HG03108 (cell line): ENCODE results near the gene USF3.
"Not testable (repeated sequence)": the region's sequence is repeated elsewhere in the genome, so short reads cannot be mapped to it uniquely, and the experiment has no call there.

Source experiments
- ATAC-seq: cut with Tn5 transposase; IDR thresholded peaks from one replicate; pipeline ENCODE4 v1.9.1; 2021; ENCODE audit warnings: moderate library complexity; ENCODE audit not compliant: unreplicated experiment

USF3 gene

DNA sequence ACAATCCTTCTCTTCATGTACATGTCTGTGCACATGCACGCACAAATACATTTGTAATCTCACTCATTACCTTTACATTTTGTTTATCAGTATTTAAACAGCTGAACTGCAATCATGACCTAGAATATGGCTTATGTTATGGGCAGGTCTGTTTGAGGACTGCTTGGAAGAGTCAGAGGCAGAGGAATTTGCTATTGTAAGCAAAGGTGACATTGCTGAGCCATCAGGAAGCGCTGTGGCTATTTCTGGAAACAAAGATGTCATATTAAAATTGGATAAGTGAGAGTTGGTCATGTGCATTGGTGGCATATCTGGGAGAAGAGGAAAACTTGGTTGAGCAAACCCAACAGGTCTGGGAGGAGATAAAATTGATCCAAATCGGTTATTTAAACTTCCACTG is 41.6 kb downstream of the USF3 start:
- ATAC-seq: no peak

DNA sequence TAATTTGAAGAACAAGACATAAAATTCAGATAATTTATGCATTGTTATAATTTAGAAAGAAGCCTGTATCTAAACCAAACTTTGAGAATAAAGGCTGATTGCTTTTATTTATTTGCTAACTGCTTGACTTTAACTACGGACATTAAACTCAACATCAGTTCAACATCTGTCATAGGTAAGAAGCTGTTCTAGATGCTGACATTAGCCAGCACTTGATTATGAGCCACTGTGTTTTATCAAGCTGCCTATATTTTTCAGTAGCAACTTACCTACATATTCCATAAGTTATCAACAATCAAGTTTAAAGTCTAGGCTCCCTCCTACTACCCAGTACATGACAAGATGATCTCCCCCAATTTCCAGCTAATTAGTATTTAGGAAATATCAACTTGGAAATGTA is 42.1 kb downstream of the USF3 start:
- ATAC-seq: no peak

DNA sequence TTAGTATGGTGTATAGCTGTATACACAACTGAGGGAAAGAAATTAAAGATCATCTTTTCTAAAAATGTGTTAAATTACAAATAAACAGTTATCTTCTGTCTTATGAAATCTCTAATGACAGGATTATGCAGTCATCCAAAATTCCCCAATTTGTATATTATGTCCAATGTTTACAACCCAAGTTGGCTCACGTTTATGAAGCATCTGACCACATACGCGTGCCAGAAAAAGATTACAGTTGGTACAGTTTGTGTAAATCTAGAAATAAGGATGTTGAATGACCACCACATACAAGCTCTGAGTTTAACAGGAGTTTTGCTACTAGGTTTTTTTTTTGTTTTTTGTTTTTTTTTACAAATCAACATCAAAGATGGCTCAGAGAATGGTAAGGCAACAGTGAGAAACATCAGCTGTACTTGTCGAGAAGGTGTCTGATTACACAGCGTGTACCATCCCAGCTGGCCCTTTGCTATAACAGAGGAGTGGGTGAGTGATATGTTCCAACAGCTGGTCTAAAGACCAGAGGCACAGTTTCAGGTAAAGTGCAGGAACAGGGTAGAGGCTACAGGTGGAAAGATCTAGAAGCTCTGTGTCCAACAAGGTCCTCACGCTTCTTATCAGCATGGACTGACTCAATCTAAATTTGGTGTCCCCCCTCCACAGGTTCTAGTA is 47.1 kb downstream of the USF3 start:
- ATAC-seq: no peak

DNA sequence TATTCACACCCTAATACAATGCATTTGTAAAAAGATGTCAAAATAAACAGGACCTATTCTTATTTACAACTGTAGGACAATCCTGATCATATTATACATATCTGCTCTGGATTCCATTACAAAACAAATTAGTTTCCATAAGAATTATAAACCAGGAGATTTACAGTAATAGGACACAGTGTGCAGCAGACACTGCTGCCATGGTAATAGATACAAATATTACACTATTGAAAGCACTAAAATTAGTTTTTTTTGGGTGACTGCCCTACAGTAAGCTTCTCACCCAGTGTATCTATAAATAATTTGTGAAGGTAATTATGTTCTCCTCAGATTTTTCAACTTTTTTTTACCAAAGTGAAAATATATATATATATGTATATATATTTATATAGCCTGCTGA is 47.9 kb downstream of the USF3 start:
- no peak for ATAC-seq

DNA sequence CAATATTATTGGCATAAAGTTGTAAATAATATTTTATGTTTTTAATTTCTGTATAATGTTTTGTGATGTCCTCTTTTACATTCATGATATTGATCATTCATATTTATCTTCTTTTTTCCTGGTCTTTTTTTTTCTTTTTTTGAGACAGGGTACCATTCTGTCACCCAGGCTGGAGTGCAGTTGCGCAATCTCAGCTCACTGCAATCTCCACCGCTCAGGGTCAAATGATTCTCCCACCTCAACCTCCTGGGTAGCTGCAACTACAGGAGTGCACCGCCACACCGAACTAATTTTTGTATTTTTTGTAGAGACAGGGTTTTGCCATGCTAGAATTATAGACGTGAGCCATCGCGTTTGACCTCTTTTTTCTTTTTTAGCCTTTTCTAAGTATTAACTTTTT is 52.9 kb downstream of the USF3 start:
- no peak for ATAC-seq

DNA sequence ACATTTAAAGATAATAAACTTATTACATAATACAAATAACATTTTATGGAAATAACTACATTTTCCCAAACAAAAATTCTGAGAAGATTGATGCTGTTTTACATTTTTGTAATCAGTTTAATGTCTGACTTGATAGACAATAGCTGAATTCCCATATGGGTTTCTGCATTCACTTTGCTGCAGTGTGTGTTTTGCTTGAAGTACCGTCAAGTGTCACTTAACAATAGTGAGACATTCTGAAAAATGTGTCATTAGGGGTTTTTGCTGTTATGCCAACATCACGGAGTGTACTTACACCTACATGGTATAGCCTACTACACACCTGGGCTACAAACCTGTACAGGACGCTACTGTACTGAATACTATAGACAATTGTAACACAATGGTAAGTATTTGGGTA is 57.5 kb downstream of the USF3 start:
- no peak for ATAC-seq

DNA sequence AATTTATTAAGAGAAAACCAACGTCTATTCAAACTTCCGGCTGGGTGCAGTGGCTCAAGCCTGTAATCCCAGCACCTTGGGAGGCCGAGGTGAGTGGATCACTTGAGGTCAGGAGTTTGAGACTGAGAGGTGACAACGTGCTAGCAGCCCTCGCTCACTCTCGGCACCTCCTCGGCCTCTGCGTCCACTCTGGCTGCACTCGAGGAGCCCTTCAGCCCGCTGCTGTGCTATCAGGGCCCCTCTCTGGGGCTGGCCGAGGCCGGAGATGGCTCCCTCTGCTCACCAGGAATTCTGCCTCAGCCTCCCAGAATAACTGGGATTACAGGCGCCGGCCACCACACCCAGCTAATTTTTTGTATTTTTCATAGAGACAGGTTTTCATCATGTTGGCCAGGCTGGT is 58.7 kb downstream of the USF3 start:
- ATAC-seq: no peak

DNA sequence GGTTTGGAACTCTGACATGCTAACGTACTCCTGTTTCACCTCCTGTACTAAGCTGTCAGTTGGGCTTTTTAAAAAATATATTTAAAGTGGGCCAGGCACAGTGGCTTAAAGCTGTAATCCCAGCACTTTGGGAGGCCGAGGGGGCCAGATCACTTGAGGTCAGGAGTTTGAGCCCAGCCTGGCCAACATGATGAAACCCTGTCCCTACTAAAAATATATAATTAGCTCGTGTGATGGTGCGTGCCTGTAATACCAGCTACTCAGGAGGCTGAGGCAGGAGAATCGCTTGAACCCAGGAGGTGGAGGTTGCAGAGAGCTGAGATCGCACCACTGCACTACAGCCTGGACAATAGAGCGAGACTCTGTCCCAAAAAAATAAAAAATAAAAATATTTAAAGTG is 60.4 kb downstream of the USF3 start:
- ATAC-seq: not testable (repeated sequence)

DNA sequence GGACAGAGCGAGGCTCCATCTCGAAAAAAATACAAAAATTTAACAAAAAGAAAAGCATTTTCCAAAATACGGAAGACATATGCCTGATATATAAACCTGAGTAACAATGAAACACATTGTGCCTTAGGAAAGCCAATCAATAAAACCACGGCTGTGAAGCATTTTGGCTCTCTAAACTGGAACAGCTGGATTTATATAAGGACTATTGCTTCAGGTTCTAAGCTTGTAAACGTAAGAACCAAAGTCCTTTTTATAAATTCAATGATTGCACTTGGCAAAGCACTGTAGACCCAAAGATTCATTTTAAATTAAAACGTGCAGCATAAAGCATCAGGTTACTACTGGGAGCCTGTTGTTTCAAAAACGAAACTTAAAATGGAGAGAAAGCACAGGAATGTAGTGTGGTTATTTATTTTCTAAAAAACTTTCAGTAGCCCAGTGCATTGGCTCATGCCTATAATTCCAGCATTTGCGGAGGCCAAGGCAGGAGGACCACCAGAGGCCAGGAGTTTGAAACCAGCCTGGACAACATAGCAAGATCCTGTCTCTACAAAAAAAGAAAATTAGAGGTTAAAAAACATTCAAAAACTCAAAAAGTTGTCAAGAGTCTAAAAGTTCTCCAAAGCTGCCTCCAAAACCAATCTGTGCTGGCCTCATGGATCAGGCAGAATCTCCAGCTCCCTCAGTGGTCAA is 61.5 kb downstream of the USF3 start:
- ATAC-seq: no peak

DNA sequence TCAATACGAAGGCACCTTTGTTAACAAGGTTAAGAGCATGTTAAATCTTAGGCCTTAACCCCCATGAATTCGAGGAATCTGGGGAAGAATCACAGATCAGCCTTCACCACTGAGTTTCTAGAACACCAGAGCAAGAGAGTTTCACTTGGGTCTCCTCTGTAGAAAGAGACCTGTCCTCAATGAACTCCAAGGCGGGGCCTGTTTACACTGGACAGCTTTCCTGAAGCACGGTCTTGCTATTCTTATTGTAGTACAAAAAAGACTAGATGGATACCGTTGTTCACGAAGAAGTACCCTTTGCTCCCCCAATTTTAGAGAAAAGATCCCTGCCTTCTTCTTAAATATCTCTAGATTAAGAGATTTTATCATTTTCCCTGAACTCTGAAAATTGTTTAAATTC is 64.9 kb downstream of the USF3 start:
- ATAC-seq: no peak

DNA sequence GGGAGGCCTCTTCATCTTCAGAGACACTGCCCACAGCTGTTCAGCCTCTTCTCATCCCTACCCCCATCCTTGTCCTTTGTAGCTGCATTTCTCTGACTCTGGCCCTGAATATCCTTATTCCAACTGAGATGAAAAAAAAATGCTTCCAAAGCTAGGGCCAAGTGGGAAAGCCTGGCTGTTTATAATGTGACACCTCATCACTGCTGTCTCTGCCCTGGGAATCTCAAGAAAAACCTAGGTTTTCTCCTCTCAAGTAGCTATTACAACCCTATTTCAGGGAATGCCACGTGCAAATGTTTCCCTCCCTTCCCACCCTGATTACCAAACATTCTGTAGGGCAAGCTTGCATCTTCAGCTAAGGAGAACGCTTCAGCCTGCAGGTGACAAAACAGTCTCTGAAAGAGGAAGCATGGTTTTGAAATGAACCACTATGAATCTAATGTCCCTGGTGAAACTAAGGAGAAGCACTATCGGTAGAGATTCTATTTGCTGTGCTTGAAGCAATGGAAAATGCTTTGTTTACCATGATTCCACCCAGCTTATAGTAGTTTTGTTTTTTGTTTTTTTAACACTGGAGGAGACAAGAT is 65.4 kb downstream of the USF3 start:
- ATAC-seq: no peak

DNA sequence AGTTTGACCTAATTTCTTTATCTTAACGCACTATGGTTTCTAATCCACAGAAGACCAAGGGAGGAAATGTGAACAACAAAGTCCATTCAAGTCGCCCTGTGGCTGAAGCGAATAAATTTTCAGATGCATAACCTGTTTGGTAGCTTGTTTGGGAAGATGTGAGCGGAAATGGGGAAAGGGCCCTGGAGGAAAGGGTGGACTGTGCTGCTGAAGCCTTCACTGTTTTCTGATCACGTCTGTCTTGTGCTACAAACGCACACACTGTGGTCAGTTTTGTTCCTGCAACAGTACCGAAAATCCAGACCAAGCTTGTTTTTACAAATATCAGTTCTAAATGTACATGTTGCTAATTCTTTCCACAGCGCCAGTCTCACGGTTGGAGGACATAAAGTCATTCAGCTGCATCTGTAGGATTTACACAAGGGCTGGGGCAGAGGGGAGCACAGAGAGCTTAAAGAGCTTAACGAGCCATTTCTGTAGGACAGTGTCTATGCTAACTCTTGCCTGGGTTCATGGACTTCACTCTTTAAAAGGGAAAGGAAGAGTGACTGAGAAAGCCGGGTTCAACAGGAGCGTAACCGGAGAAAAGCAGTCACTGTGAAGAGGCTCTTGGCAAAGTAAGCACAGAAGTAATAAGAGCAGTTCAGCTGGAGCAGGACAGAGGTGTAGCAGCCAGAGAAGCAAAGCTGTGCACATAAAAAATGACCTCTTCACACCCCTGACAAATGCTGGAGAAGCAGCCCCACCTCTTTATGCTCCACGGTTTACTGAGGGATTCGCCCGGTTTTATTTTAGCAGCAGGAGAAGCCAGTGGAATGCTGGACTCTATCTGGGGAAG is 66.6 kb downstream of the USF3 start:
- ATAC-seq: no peak

DNA sequence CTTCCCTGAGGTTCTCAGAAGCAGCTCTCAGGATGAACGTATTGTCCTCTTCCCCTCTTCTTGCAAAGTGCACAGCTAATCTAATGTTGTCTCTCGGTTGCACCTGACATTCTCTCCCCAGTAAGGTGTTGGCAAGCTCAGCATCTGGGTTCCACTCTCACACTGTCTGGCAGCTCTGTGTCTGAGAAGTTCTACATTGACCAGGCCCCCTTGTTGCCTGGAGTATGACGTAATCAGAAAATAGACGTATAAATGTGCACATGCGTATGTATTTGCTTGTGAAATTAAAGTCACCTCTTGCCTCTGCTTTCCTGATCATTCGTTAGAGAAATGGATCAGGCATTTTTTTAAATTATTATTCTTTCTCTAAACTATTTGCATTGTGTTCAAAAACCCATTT is 67.7 kb downstream of the USF3 start:
- ATAC-seq: no peak

DNA sequence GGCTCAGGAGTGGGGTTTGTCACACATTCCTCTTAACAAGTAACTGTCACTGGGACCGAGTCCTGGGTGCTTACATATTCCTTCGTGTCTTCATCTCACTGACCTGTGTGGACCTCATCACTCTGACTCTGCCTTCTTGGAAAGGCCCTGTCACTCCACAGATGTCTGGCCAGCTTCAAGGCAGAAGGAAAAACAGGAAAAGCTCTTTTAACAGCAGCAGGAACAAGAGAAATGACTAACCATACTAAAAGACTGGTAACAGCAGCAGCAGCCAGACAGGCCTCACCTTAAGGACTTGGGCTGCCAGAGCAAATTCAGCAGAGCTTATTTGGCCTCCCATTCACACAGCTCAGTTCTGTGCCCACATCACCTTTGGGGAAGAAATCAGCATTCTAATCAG is 68.1 kb downstream of the USF3 start:
- no peak for ATAC-seq

DNA sequence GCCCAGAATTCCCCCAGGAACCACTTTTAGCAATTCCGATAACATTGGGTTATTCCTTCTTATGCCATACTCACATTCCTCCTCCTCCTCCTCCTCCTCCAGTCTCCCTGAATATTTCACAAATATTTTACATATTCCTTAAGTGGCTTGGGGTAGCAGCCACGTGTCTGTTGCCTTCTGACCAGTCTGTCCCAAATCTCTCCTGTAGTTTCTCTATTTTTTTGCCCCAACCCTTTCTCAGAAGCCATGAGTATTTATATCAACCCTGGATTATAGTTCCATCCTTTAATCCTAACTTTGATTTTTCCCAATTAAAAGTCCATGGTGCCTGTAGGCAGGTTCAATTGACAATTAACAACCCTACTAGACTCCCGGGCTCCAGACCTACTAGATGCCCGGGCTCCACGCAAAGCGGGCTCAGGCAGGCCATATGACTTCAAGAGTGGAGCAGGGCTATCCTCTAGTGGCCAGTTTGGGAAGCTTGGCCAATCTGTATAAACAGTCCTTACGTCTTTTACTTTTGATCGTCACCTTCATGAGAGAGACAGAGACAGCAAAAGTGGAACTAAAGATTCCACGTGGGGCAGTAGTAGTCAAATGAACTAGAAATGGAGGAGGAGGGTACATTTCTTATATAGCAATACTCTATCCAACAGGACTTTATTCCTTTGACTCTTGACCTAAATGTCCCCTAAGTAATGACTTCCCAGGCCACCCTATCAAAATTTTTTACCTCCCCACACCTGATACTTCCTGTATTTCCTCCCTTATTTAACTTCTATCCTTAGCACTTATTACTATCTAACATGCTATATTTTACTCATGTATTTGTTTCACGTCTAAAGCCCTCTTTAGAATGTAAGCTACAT is 69.7 kb downstream of the USF3 start:
- ATAC-seq: no peak

DNA sequence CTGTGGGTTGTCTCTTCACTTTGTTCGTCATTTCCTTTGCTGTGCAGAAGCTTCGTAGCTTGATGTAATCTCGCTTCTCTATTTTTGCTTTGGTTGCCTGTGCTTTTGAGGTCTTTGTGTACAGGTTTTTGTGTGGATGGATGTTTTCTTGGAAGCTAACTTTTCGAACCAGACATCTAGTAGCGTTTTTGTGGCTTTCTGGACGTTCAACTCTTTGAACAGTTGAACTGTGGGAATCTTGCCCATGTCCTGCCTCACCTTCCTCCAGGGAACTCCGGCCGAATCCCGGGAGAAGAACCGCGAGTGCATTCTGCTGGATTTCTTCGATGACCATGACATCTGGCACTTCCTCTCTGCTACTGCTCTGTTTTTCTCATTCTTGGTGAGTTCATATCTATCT is 70.6 kb downstream of the USF3 start:
- no peak for ATAC-seq

DNA sequence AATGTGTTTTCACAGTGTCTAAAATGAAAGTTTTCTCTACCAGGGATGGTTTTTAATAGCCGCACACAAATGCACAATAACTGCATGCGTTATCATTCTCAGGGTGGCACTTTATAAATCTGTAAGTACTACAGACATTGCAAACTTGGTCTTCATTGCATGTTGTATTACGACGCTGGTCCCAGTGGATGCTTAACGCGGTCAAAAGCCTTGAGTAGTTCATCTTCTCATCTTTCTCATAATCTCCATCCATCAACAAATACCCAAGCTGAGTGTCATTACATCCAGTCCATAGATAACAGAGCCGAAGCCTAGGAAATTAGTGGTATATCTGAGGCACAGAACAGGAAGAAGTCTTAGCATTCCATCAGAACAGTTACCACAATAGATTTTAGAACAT is 72.6 kb downstream of the USF3 start:
- ATAC-seq: no peak

DNA sequence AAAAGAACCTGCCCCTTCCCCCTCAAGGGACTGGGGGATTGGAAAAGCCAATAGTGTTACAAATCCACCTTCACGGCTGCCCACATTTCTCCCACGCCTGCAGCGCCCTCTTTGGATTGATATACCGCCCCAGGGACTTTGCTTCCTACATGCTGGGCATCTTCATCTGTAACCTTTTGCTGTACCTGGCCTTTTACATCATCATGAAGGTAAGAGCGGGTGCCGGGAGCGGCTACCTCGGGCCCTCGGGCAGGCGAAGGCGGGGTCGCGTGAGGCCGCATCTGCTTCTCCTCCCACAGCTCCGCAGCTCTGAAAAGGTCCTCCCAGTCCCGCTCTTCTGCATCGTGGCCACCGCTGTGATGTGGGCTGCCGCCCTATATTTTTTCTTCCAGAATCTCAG is 73.1 kb downstream of the USF3 start:
- ATAC-seq: no peak

DNA sequence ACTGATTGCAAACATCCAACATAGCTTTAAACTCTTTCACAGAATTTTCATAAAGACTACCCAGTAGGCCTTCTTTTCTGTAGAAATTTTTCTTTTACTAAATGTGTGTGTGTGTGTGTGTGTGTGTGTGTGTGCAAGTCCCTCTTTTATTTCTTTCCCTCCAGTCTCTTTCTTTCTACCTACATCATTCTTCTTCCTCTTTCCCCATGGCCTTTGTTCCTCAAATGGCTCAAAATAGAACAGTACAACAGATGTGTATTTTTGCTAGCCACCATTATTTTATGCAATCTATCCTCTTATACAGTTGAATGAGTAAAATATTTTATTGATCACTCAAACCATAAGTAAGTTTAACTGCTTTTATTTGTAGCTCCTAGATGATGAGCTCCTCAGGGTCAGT is 76.4 kb downstream of the USF3 start:
- no peak for ATAC-seq

DNA sequence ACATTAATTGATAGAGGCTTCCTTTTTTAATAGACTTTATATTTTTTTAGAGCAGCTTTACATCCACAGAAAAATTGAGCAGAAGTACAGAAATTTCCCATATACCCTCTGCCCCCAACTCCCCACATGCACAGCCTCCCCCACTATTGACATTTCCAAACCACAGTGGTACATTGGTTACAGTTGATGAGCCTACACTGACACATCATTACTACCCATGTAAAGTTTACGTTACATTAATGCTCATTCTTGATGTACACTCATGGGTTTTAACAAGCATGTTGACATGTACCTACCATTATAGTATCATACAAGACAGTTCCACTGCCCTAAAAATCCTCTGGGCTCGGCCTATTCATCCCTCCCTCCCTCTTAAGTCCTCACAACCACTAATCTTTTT is 78.7 kb downstream of the USF3 start:
- no peak for ATAC-seq

DNA sequence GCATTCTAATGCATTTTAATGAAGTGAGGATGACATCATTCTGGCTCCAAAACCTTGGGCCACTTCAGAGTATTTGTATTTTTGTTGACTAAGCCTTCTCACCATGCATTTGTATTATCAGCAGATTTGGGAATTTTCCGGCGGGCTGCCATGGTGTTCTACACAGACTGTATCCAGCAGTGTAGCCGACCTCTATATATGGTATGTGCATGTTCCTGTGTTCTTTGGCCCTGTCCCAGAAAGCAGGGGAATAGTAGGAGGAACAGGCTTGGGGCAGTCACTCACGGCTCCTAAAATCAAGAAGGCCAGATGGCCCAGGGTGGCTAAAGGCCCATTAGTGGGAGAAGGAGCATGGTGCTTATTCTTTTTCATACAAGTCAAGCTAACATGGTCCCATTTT is 80.5 kb downstream of the USF3 start:
- ATAC-seq: no peak
